Astrocyte (in vitro differentiated cells and primary cell): ENCODE measurements around the gene RAB17. TPM values are rescaled to one million over a fixed set of nuclear protein-coding genes. Genes with fewer than 3 reads are reported as not detected.
A peak's percentile ranks its signal among the peaks of the same experiment; 100 is the strongest.
"Not testable (repeated sequence)": the region's sequence is repeated elsewhere in the genome, so short reads cannot be mapped to it uniquely, and the experiment has no call there.

Experiments
- DNase-seq: peaks from one replicate; pipeline ENCODE4 v3.0.0-alpha.2; 2010; ENCODE audit warnings: low read depth
- FAIRE-seq: peaks from 2 replicates; lab custom pipeline; 2011; peaks lifted over from hg19 to GRCh38; lab: Jason Lieb, UNC
- H2AFZ ChIP-seq: 2 replicates; pipeline ENCODE4 v1.6.0; 2012; ENCODE audit warnings: low read depth, low read length, inconsistent platforms
- H3K27ac ChIP-seq: 2 replicates; pipeline ENCODE4 v1.5.1; 2011; ENCODE audit warnings: low read depth, low read length, inconsistent platforms
- H3K27me3 ChIP-seq: 2 replicates; pipeline ENCODE4 v1.6.0; 2011; ENCODE audit warnings: low read length, inconsistent platforms; ENCODE audit not compliant: insufficient read depth
- H3K36me3 ChIP-seq: 2 replicates; pipeline ENCODE4 v1.5.1; 2011; ENCODE audit warnings: low read length, inconsistent platforms; ENCODE audit not compliant: insufficient read depth
- H3K4me1 ChIP-seq: 2 replicates; pipeline ENCODE4 v1.5.1; 2011; ENCODE audit warnings: low read length, inconsistent platforms; ENCODE audit not compliant: insufficient read depth
- H3K4me2 ChIP-seq: 2 replicates; pipeline ENCODE4 v1.6.0; 2012; ENCODE audit warnings: low read length, inconsistent platforms
- H3K4me3 ChIP-seq: 2 replicates; pipeline ENCODE4 v1.5.1; 2011; ENCODE audit warnings: low read depth, mild to moderate bottlenecking, low read length, inconsistent platforms; ENCODE audit not compliant: insufficient read depth
- H3K79me2 ChIP-seq: 2 replicates; pipeline ENCODE4 v1.6.0; 2012; ENCODE audit warnings: mild to moderate bottlenecking, low read length, inconsistent platforms; ENCODE audit not compliant: insufficient read depth
- H3K9ac ChIP-seq: 2 replicates; pipeline ENCODE4 v1.6.0; 2012; ENCODE audit warnings: mild to moderate bottlenecking, low read length, inconsistent platforms
- H3K9me3 ChIP-seq: 2 replicates; pipeline ENCODE4 v1.5.1; 2012; ENCODE audit warnings: low read depth, mild to moderate bottlenecking, low read length, inconsistent platforms; ENCODE audit not compliant: insufficient read depth
- H4K20me1 ChIP-seq: 2 replicates; pipeline ENCODE4 v1.6.0; 2012; ENCODE audit warnings: low read length, inconsistent platforms; ENCODE audit not compliant: insufficient read depth
- H3K27ac Mint-ChIP-seq: one replicate; pipeline ENCODE4 v1.8.0; 2021; ENCODE audit warnings: mild to moderate bottlenecking, mixed read lengths; ENCODE audit not compliant: unreplicated experiment
- H3K27me3 Mint-ChIP-seq: one replicate; pipeline ENCODE4 v1.8.0; 2021; ENCODE audit warnings: low read depth, mixed read lengths; ENCODE audit not compliant: unreplicated experiment
- H3K36me3 Mint-ChIP-seq: one replicate; pipeline ENCODE4 v1.8.0; 2021; ENCODE audit warnings: low read depth, mixed read lengths; ENCODE audit not compliant: unreplicated experiment
- H3K4me1 Mint-ChIP-seq: one replicate; pipeline ENCODE4 v1.8.0; 2021; ENCODE audit warnings: low read depth, mixed read lengths; ENCODE audit not compliant: unreplicated experiment
- H3K4me3 Mint-ChIP-seq: one replicate; pipeline ENCODE4 v1.8.0; 2021; ENCODE audit warnings: mild to moderate bottlenecking, moderate library complexity, mixed read lengths; ENCODE audit not compliant: unreplicated experiment
- H3K9me3 Mint-ChIP-seq: one replicate; pipeline ENCODE4 v1.8.0; 2021; ENCODE audit warnings: mild to moderate bottlenecking, mixed read lengths; ENCODE audit not compliant: unreplicated experiment
- CTCF ChIP-seq: IDR thresholded peaks from 2 replicates; pipeline ENCODE4 v1.5.1; 2011; ENCODE audit warnings: low read depth, mild to moderate bottlenecking, inconsistent platforms, low read length, moderate library complexity; ENCODE audit not compliant: insufficient read depth
- EZH2 ChIP-seq: IDR thresholded peaks from 2 replicates; pipeline ENCODE4 v1.6.1; 2012; ENCODE audit warnings: mild to moderate bottlenecking, low read length, inconsistent platforms; ENCODE audit not compliant: insufficient read depth
- total RNA-seq: library from RNA; stranded (reverse); gene quantifications from 2 replicates; pipeline ENCODE4 v1.2.1, GENCODE V29; 2021

The RAB17 gene
- total RNA-seq, 1 donor from 2014 or later = 1.4 TPM

- H3K27ac Mint-ChIP-seq = peak overlapping the region; percentile 67
- H3K9me3 Mint-ChIP-seq = no peaks in the 10 kb centered on the region
- no peaks in the 10 kb centered on the region for H3K36me3 ChIP-seq
- H3K4me3 ChIP-seq = no peak overlapping the region
- peaks cover 34% of the 10 kb centered on the region for H3K4me1 ChIP-seq
- H4K20me1 ChIP-seq = no peaks in the 10 kb centered on the region
- no peaks in the 10 kb centered on the region for H3K27me3 ChIP-seq
- H3K4me2 ChIP-seq = peak overlapping the region; percentile 10
- FAIRE-seq (no peak), DNase-seq (no peak)
- H3K27me3 Mint-ChIP-seq = no peaks in the 10 kb centered on the region
- H3K4me1 Mint-ChIP-seq = peaks cover 37% of the 10 kb centered on the region
- peaks cover 5% of the 10 kb centered on the region for H3K36me3 Mint-ChIP-seq
- H3K9me3 ChIP-seq = no peaks in the 10 kb centered on the region
- TF ChIP-seq CTCF (no peak), EZH2 (no peak)
- no peak overlapping the region for H3K27ac ChIP-seq
- H3K9ac ChIP-seq = no peak overlapping the region
- H3K4me3 Mint-ChIP-seq = peak overlapping the region; percentile 30
- no peaks in the 10 kb centered on the region for H3K79me2 ChIP-seq
- no peak overlapping the region for H2AFZ ChIP-seq
Observed at GRCh38 chr2:237613679-237614078, 23.1 kb upstream of the RAB17 start.

- peaks cover 2% of the 10 kb centered on the region for H3K9me3 Mint-ChIP-seq
- H3K4me3 Mint-ChIP-seq = no peak overlapping the region
- Histone ChIP-seq H3K4me3 (no peak overlapping the region), H2AFZ (no peak overlapping the region), H3K9ac (no peak overlapping the region), H3K27me3 (no peaks in the 10 kb centered on the region), H3K27ac (no peak overlapping the region), H3K4me1 (peaks cover 33% of the 10 kb centered on the region), H4K20me1 (no peaks in the 10 kb centered on the region), H3K4me2 (no peak overlapping the region), H3K79me2 (no peaks in the 10 kb centered on the region), H3K9me3 (no peaks in the 10 kb centered on the region), H3K36me3 (no peaks in the 10 kb centered on the region)
- DNase-seq (no peak), FAIRE-seq (no peak)
- H3K4me1 Mint-ChIP-seq = peaks cover 33% of the 10 kb centered on the region
- H3K27ac Mint-ChIP-seq = no peak overlapping the region
- TF ChIP-seq CTCF (no peak), EZH2 (no peak)
- H3K36me3 Mint-ChIP-seq = peaks cover 5% of the 10 kb centered on the region
- no peaks in the 10 kb centered on the region for H3K27me3 Mint-ChIP-seq
Observed at GRCh38 chr2:237612527-237613357, 22.2 kb upstream of the RAB17 start.

- H3K4me1 ChIP-seq, H3K9ac ChIP-seq, H3K9me3 Mint-ChIP-seq, H4K20me1 ChIP-seq, H3K4me3 Mint-ChIP-seq, H2AFZ ChIP-seq, H3K27ac Mint-ChIP-seq, H3K4me3 ChIP-seq, DNase-seq, H3K36me3 Mint-ChIP-seq, H3K79me2 ChIP-seq, H3K9me3 ChIP-seq, H3K4me2 ChIP-seq, H3K27ac ChIP-seq, FAIRE-seq, H3K27me3 Mint-ChIP-seq, H3K27me3 ChIP-seq, H3K36me3 ChIP-seq, H3K4me1 Mint-ChIP-seq: not testable (repeated sequence)
Observed at GRCh38 chr2:237606522-237606921, 16.0 kb upstream of the RAB17 start.
